HG02610 (cell line): Measurements from ENCODE around the gene PRKCE.
"Not testable (repeated sequence)": the region's sequence is repeated elsewhere in the genome, so short reads cannot be mapped to it uniquely, and the experiment has no call there.

Experiments
- ATAC-seq: cut with Tn5 transposase; IDR thresholded peaks from one replicate; pipeline ENCODE4 v1.9.1; 2021; ENCODE audit warnings: mild to moderate bottlenecking, moderate library complexity; ENCODE audit not compliant: unreplicated experiment

PRKCE gene

GRCh38 chr2:45852450-45853150, 201.1 kb downstream of the PRKCE start:
- peak; percentile 85 for ATAC-seq

- no peak for ATAC-seq
Observed at GRCh38 chr2:45855374-45855773, 203.9 kb downstream of the PRKCE start.

GRCh38 chr2:45856391-45857274, 205.2 kb downstream of the PRKCE start:
- no peak for ATAC-seq

- no peak for ATAC-seq
Observed at GRCh38 chr2:45857275-45857609, 205.8 kb downstream of the PRKCE start.

- no peak for ATAC-seq
Observed at GRCh38 chr2:45857867-45858520, 206.5 kb downstream of the PRKCE start.

- not testable (repeated sequence) for ATAC-seq
Observed at GRCh38 chr2:45858872-45859271, 207.4 kb downstream of the PRKCE start.

- ATAC-seq, result peak; percentile 38
Observed at GRCh38 chr2:45859682-45860081, 208.2 kb downstream of the PRKCE start.

GRCh38 chr2:45860136-45861121, 209.0 kb downstream of the PRKCE start:
- ATAC-seq, result peak; percentile 35

GRCh38 chr2:45862843-45863242, 211.4 kb downstream of the PRKCE start:
- ATAC-seq, result no peak

GRCh38 chr2:45864121-45864520, 212.6 kb downstream of the PRKCE start:
- ATAC-seq, result no peak

- no peak for ATAC-seq
Observed at GRCh38 chr2:45867349-45867748, 215.9 kb downstream of the PRKCE start.

- ATAC-seq, result no peak
Observed at GRCh38 chr2:45867800-45868199, 216.3 kb downstream of the PRKCE start.

GRCh38 chr2:45869165-45869501, 217.7 kb downstream of the PRKCE start:
- ATAC-seq, result no peak

GRCh38 chr2:45871025-45871424, 219.6 kb downstream of the PRKCE start:
- ATAC-seq, result no peak

- ATAC-seq, result no peak
Observed at GRCh38 chr2:45871541-45871940, 220.1 kb downstream of the PRKCE start.

GRCh38 chr2:45872211-45872610, 220.7 kb downstream of the PRKCE start:
- no peak for ATAC-seq

GRCh38 chr2:45874344-45874743, 222.9 kb downstream of the PRKCE start:
- ATAC-seq, result no peak

- no peak for ATAC-seq
Observed at GRCh38 chr2:45876611-45877010, 225.1 kb downstream of the PRKCE start.

- no peak for ATAC-seq
Observed at GRCh38 chr2:45879406-45879805, 227.9 kb downstream of the PRKCE start.

- no peak for ATAC-seq
Observed at GRCh38 chr2:45879936-45880335, 228.5 kb downstream of the PRKCE start.
